Hippocampal formation (tissue), 2 donors: Measurements from ENCODE around the gene CCR6.

ENCODE experiments used
- DNase-seq, 2 donors: peaks; one replicate each; lab custom pipeline; 2025; lab: John Stamatoyannopoulos, UW

CCR6 gene

GRCh38 chr6:167098825-167099225 is 24.1 kb upstream of the CCR6 start:
- no peak for DNase-seq

GRCh38 chr6:167099707-167100106 is 23.2 kb upstream of the CCR6 start:
- DNase-seq, result no peak

GRCh38 chr6:167100241-167100674 is 22.6 kb upstream of the CCR6 start:
- no peak for DNase-seq

- no peak for DNase-seq
Measured at GRCh38 chr6:167102318-167102717, 20.6 kb upstream of the CCR6 start.

- no peak for DNase-seq
Measured at GRCh38 chr6:167103041-167103891, 19.6 kb upstream of the CCR6 start.

- no peak for DNase-seq
Measured at GRCh38 chr6:167104388-167104787, 18.5 kb upstream of the CCR6 start.

GRCh38 chr6:167105060-167105459 is 17.8 kb upstream of the CCR6 start:
- DNase-seq, result no peak

GRCh38 chr6:167106406-167106805 is 16.5 kb upstream of the CCR6 start:
- DNase-seq, result no peak

GRCh38 chr6:167107787-167108186 is 15.1 kb upstream of the CCR6 start:
- DNase-seq, result no peak

- DNase-seq, result no peak
Measured at GRCh38 chr6:167108278-167108677, 14.6 kb upstream of the CCR6 start.

- no peak for DNase-seq
Measured at GRCh38 chr6:167109651-167110050, 13.2 kb upstream of the CCR6 start.

GRCh38 chr6:167111597-167111996 is 11.3 kb upstream of the CCR6 start:
- no peak for DNase-seq

- DNase-seq, result no peak
Measured at GRCh38 chr6:167112421-167112820, 10.5 kb upstream of the CCR6 start.

GRCh38 chr6:167113047-167113754 is 9.7 kb upstream of the CCR6 start:
- DNase-seq, result no peak

- no peak for DNase-seq
Measured at GRCh38 chr6:167113935-167114910, 8.7 kb upstream of the CCR6 start.

- DNase-seq, result no peak
Measured at GRCh38 chr6:167115054-167115453, 7.8 kb upstream of the CCR6 start.

GRCh38 chr6:167116109-167116837 is 6.6 kb upstream of the CCR6 start:
- no peak for DNase-seq

- DNase-seq, result no peak
Measured at GRCh38 chr6:167116838-167117228, 6.1 kb upstream of the CCR6 start.

GRCh38 chr6:167118006-167118405 is 4.9 kb upstream of the CCR6 start:
- no peak for DNase-seq

GRCh38 chr6:167118839-167119238 is 4.1 kb upstream of the CCR6 start:
- no peak for DNase-seq
